NCI-H446 (cell line): ENCODE data around the gene SAA4.
"Not testable (repeated sequence)": the region's sequence is repeated elsewhere in the genome, so short reads cannot be mapped to it uniquely, and the experiment has no call there.

ENCODE experiments used
- DNase-seq, 2 experiments: peaks; one replicate each; lab custom pipeline; 2025; lab: John Stamatoyannopoulos, UW

The SAA4 gene

DNA sequence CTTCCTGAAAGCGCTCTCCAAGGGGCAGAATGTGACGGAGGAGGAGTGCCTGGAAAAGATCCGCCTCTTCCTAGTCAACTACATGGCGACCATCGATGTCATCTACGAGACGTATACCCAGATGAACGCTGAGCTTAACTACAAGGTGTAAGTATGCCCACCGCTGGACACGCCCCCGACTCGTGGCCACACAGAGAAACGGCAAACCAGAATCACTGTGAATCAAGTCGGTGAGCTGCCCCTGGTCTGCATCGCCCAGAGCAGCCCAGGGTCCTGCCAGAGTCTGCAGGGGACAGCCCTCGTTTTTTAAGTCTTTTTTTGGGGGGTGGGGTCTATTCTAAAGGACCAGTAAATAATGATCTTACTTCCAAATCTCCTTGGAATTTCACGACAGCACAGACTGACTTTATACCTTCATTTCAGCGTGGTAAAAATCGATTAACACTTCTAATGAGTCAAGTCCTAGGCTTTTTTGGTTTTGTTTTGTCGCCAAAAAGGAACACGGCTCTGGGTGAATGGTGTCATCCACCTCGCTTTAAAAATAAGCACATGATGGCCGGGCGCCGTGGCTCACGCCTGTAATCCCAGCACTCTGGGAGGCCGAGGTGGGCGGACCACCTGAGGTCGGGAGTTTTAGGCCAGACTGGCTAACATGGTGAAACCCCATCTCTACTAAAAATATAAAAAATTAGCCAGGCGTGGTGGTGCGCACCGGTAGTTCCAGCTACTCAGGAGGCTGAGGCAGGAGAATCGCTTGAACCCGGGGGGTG, 46.9 kb downstream of the SAA4 start:
- DNase-seq = not testable (repeated sequence)

DNA sequence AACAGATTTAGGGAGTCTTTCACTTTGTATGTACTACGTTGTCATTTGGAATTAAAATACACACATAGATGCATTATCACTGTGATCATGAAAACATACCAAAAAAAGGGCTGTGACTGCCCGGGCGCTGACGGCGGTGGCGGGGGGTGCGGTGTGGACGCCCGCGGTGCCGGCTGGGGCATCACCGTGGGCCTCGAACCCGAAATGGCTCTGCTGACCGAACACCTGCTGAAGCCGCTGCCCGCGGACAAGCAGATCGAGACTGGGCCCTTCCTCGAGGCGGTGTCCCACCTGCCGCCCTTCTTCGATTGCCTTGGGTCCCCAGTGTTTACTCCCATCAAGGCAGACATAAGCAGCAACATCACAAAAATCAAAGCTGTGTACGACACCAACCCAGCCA, 47.8 kb downstream of the SAA4 start:
- no peak for DNase-seq
